GM21723 (cell line): ENCODE measurements around the gene AFAP1L2.
"Not testable (repeated sequence)": the region's sequence is repeated elsewhere in the genome, so short reads cannot be mapped to it uniquely, and the experiment has no call there.

Experiments
- ATAC-seq: cut with Tn5 transposase; IDR thresholded peaks from one replicate; pipeline ENCODE4 v1.9.1; 2021; ENCODE audit warnings: mild to moderate bottlenecking, moderate library complexity; ENCODE audit not compliant: unreplicated experiment

The AFAP1L2 gene

DNA sequence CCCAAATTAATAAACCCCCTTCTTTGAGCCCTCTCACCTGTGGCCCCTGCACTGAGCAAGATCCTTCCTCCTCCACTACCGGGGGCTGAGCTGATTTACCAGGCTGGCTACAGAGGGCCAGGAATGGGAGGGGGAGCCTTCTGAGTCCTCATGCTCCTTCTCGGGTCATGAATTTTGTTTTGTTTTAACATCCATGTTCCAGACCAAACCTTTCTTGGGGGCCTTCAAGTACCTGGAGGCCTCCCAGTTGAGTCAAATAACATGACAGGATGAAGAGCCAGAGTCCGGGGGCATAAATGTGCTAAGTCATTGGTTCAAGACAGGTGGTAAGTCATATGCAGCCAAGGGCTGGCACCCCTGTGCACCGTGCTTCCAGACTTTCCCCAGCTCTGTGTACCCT lies 39.6 kb downstream of the AFAP1L2 start:
- ATAC-seq = no peak

DNA sequence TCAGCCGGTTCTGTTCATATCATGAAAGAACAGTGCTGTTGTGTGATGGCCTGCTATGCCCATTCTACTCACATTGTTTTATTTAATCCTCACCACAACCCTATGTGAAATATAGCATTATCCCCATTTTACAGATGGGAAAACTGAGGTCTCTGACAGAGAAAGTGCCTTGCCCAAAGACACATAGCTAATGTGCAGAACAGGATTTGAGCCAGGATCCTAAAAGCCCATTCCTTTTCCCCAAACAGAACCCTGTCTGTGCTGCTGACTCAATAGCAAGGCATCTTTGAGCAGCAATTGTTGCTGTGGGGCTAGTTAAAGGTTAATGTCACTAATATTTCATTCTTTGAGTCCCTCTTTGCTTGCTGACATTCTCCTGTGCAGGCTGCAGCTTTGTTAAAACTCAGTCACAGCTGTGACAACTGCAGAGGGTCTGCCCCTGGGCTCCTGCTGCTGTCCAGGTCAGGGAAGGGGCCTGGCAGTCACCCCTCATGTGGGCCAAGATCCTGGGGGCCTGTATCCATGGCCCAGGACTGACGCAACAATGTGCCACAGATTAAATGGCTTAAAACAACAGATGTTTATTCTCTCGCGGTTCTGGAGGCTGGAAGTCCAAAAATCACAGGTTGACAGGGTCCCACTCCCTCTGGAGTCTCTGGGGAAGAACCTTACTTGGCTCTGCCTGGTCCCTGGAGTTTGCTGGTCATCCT lies 40.4 kb downstream of the AFAP1L2 start:
- no peak for ATAC-seq

DNA sequence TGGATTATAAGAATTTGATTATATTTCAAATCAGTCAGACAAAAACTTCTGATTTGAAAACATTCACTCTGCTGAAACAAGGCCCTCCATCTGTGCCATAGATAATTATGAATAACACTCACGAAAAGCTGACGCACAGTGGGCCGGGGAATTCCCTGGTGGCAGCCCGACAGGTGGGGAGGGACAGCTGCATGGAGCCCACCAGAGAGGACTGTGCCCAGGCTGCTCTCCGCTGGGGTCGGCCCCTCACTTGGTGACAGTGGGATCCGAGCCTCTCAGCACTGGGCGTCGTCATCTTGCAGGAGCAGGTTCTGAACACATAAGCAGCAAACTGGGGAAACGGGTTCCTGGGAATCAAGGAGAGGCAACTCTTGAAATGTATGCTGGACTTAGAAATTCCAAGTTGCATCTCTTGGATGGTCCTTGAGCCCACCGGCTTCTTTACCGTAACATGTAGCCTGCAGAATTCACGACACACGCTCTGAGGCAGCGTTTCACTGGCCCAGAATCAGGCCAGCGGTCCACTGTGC lies 41.4 kb downstream of the AFAP1L2 start:
- ATAC-seq = no peak

DNA sequence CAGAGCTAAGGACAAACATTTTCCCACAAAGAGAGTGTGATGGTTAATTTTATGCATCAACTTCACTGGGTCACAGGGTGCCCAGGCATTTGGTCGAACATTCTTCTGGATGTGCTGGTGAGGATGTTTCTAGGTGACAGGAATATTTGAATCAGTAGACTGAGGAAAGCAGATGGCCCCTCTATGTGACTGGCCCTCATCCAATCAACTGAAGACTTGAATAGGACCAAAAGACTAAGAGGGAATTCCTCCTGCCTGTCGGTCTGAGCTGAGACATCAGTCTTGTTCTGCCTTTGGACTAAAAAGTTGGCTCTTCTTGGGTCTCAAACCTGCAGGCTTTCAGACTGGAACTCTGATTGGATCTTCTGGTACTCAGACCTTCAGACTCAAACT lies 44.4 kb downstream of the AFAP1L2 start:
- no peak for ATAC-seq

DNA sequence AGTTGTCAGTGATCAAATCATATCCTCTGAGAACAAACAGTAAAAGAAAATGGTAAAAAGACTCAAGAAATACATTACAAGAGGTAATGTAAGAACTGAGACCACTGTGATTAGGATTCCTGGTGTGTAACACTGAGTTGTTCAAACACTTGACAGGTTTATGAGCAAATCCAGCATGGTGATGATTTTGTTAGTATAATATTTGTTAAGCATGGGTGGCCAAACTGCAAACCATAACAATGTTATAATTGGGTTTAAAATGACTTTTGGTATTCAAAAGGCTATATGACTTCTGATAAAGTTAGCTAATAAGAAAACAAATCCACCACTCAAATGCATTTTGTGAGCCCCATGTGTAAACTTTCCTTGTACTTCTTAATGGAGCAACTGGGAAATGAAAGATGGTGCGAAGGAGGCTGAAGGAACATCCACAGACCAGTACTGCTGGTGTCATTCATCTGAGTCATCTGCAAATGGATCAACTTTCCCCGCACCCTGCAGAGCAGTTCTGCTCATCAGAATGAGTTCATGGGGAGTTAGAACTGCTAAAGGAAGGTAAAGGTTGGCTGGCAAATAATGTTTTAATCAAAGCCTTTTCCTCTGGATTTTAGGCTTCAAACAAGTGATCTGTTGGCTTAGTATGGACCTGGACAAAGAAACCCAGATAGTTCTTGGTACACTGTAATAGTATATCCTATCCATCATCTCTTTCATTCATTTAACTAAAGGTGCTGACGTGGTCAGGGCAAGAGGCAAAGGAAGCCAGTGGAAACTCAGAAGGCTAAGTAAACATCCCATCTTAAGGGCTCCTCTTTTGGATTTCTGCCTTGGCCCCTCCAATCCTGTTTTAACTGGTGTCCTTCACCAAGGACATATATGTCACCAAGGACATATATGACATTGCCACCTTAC lies 45.0 kb downstream of the AFAP1L2 start:
- ATAC-seq = no peak

DNA sequence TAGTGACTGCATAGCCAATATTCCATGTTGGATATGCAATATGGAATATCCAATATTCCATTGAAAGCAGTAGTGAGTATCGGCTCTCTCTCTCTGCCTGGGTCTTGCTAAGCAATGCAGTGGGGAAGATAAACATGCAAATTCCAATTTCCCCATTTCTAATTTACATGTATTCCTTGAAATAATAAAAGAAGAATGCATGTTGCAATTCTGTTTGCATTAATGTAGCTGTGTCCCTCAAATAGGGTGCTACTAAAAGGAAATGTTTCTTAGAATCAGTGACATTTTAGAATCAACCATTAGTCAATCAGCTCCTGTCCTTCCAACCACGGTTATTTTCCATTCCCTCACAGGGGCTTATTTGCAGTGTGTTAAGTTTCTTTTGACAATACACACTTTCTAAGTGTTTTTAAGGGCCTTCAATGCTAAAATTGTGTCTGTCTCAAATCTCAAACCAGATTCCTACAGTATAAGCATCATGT lies 46.7 kb downstream of the AFAP1L2 start:
- no peak for ATAC-seq

DNA sequence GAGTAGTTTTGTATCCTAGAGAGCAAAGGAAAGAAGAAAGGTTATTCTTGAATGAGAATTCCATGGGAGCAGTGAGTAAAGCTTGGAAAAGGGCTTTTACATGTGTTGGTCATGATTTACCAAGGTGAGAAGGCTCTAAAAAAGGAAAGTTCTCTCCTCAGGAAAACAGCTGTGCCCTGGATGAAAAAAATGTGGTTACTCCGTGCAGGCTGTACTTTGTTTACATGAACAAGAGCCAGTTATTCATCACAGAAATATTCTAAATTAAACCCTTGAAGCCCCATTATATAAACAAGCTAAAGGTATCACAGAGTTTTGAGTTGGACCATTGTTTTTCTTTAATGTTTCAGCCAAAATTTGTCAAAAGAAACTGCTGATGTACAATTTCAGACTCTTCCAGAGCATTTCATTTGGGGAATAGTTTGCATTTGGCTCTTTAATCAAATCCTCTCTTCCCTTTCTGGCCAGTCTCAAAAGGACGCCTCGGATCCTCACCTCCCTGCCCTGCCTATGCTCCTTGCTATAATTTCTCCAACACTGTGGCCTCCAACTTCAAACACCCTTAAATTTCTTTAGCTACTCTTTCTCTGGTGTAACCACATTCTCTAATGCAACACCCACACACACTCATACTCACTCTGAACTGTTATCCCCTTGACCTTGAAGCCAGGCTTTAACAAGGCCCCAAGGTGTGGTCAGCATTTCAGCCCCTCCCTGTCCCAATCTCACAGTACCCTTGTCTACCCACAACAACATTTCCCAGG lies 47.4 kb downstream of the AFAP1L2 start:
- ATAC-seq = no peak

DNA sequence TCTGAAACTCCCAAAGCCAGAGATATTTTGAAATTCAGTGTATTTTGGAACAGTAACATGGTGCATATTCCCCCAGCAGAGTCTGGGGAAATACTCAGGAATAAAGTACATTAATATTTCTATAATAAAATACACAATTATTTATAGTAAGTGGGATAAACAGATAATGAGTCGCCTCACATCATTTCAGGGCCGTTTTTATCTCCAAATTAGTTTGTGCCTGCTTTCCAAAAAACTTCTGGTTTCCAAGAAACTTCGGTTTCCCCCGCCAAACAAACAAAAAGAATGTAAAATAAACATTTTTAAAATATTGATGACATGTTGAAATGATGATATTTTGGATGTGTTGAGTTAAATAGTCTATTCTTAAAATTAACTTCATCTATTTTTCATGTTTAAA lies 48.2 kb downstream of the AFAP1L2 start:
- no peak for ATAC-seq

DNA sequence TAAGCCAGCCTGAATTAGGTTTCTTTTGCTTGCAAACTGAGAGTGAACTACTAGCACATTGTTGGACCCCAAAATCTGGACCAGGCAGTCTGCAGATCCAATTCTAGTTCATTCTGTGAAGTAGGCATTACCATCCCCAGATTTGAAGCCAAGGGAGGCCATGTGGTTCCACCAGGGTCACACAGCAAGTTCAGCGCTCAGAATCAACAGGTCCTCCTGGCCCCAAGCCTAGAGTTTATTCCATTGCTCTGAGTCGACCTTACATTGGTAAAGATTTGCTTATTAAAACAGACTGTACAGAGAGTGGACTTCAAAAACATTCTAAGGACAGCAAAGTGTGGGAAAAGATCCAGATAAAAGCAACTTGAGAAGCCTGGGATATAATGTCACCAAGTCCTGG lies 50.9 kb downstream of the AFAP1L2 start:
- no peak for ATAC-seq

DNA sequence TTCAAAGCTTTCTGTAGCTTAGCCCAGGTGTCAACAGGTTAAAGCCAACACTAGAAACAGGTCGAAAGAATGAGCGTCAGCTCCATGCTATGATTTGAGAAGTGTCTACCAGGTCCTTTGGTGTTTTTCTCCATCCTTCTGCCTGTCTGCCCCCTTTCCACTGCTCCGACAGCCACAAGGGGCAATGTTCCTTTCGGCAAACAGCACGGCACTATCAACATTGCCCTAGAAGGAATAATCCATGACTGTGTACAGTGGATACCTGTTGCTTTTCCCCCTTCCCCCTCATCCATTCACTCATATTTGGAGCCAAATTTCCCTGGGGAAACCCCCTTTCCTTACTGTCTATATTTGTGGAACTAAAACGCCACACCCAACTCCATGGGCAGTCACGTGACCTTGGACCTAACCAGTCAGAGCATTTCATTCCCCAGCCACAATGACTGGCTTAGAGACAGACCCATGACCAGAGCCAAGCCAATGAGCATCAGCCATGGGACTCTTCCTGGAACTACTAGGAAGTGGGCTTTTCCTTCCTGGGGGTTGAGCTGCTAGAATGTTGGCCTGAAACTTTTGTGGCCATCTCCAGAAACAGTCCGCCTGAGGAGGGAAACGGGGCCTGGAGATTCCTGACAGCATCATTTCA lies 51.5 kb downstream of the AFAP1L2 start:
- ATAC-seq = no peak

DNA sequence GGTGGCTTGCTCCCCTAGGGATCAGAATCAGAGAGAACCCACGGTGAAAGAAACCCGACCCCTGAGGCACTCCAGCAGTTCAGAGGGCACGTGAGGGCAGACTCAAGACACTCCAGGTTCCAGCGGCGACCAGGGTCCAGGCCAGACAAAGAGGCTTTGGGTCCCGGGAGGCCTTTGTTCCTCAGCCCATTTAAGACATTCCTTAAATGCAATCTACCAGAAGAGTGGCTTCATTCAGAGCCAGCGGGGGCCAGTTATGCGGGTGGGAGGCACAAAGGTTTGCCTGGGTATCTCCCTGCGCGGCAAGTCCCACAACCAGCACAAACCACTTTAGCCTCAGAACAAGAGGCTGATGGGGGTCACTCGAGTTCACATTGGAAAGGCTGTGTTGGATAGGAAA lies 53.6 kb downstream of the AFAP1L2 start:
- ATAC-seq = no peak

DNA sequence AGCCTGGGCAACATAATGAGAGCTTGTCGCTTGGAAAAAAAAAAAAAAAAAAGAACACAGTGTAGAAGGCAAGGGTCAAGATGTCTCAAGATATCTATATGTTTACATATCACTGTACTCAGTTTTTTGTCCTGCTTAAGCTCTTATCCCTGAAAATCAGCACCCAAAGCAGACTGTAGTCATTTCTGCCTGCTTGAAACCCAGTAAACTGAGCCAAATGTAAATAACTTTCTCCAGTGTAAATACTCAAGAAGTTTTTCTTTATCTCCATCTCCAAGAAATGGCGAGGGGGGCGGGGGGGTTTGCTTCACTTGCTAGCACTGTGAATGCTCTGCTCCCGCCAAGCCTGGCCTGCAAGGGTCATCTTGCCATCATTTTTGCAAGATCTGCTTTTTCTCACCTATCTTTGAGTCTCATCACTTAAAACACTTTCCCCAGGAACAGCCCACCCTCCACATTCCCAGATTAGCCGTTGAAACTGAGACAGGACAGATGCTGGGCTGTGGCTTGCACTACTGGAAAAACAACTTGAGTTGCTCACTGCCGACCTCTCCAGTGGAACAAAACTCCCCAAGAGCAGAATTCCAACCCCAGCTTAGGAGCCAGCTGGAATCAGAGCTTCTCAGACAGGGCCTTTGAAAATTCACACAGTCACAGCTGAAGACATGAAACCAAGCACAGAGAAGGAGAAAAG lies 54.6 kb downstream of the AFAP1L2 start:
- ATAC-seq = no peak

DNA sequence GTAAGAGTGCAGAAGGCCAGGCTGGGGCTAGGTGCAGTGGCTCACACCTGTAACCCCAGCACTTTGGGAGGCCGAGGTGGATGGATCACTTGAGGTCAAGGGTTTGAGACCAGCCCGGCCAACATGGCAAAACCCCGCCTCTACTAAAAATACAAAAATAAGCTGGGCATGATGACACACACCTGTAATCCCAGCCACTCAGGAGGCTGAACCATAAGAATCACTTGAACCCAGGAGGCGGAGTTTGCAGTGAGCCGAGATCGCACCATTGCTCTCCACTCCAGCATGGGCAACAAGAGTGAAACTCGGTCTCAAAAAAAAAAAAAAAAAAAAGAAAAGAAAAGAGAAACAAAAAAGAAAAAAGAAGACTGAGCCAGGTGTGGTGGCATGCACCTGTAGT lies 55.2 kb downstream of the AFAP1L2 start:
- not testable (repeated sequence) for ATAC-seq

DNA sequence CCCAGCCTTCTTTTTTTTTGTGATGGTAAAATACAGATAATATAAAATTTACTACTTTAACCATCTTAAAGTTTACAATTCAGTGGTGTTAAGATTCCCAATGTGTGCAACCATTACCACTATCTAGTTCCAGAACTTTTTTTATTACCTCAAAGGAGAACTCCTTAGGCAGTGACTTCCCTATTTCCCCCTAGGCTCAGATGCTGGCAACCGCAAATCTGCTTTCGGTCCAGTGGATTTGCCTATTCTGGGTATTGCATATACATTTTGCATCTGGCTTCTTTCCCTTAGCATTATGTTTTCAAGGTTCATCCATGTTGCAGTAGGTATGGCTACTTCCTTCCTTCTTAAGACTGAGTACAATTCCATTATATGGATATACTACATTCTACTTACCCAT lies 56.5 kb downstream of the AFAP1L2 start:
- no peak for ATAC-seq

DNA sequence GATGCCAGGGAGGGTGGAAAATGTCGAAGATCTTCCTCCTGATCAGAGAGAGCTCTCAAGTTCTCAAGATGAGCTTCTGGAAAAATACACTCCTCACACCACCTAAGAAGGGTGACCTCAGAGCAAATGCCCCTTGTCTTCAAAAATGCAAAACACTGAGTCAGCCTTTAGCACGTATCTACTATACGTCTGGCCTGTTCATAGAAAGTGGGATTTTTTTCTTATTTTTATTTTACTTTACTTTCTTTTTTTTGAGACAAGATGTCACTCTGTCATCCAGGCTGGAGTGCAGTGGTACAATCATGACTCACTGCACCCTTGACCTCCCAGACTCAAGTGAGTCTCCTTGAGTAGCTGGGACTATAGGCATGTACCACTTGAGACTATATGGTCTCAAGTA lies 57.1 kb downstream of the AFAP1L2 start:
- ATAC-seq = no peak

DNA sequence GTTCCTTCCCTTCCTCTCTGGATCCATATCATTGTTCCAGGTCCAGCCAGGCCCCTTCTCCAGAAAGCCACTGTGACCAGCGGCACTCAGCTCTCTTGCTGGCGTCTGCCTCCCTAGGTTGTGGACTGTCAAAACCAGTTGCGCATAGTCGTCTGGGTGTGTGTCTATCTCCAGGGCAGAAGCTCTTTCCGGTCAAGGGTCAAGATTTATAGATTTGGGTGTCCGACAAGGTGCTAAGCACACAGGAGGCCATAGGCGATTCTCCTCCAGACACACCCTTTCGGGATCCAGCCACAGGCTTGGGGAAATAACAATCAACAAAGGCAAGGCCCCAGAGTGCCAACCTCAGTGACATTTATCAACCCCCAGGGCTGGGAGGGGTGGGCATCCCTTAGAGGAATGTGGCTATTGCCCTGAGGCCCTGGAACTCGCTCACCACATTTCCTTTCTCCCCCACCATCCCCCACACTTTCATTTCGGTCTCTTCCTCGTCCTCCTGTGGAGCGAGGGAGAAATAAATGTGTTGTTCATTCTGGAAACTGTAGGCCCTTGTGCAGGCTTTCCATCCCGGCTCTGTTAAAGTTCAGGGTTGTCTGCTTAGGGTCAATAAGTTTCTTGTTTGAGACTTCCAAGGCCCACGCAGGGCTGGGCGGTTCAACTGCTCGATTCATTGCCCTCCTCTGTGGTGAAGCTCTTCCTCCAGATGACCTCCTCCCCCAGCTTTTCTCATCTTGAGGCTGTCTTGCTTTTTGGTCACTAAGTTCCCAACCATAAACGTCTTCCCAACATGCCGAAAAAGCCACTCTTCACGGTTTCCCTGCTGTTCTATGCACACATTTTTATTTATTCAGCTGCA lies 57.9 kb downstream of the AFAP1L2 start:
- ATAC-seq = no peak

DNA sequence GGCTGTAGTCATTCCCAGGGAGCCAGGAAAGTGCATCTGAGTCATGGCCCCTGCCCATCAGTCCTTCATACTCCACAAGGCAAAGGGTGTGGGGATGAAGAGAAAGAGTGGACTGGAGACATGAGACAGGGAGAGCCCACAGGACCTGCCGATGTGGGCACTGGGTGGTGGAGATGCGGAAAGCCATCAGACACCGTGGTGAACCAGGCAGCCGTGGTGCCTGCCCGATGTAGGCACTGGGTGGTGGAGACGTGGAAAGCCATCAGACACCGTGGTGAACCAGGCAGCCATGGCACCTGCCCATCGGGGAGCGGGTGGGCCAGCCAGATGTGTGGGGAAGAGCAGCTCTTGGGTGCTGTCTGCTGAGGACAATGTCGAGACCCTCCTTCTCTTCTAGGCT lies 58.6 kb downstream of the AFAP1L2 start:
- no peak for ATAC-seq

DNA sequence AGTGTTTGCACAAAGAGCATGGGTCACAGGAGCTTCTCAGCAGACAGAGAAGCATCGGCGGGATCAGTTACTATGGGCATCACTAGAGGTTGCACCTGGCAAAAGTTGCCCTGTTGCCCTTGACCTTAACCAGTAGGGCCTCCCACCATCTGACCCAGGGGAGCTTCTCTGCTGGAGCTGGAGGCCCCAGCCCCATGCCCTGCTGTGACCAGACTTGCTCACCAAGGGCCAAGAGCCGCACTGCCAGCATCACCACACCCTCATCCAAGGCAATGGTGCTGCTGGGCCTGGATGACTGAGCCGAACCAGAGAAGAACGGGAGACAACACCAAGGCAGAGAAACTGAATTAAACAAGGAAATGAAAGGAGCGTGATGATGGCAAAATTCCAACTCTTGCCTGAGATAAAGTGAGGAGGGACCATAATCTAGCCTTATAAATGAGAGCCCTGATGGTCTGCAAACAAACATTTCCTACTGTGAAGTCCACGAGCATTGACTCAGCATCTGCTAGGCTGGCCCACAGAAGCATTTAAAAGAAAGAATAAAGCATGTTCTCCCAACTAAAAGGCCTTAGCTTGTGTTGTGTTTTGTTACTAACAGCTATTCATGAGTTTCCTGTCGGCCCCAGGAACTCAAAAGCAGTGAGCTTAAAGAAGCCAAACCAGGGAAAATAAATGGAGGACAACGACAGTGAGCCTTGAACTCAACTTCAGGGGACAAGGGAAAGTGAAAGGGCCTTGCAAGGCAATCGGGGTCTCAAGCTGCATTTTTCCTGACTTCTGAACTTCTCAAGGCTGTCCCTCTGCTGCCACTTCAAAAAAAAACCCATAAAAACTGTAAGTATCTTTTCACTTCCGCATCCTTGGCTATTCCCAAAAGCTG lies 60.4 kb downstream of the AFAP1L2 start:
- no peak for ATAC-seq
